OCI-M2 (cell line): ENCODE data around the gene GPAT3.
"Not testable (repeated sequence)": the region's sequence is repeated elsewhere in the genome, so short reads cannot be mapped to it uniquely, and the experiment has no call there.

Experiments
- DNase-seq: peaks from one replicate; lab custom pipeline; 2025; ENCODE audit not compliant: unreplicated experiment; lab: John Stamatoyannopoulos, UW

The GPAT3 gene

DNA sequence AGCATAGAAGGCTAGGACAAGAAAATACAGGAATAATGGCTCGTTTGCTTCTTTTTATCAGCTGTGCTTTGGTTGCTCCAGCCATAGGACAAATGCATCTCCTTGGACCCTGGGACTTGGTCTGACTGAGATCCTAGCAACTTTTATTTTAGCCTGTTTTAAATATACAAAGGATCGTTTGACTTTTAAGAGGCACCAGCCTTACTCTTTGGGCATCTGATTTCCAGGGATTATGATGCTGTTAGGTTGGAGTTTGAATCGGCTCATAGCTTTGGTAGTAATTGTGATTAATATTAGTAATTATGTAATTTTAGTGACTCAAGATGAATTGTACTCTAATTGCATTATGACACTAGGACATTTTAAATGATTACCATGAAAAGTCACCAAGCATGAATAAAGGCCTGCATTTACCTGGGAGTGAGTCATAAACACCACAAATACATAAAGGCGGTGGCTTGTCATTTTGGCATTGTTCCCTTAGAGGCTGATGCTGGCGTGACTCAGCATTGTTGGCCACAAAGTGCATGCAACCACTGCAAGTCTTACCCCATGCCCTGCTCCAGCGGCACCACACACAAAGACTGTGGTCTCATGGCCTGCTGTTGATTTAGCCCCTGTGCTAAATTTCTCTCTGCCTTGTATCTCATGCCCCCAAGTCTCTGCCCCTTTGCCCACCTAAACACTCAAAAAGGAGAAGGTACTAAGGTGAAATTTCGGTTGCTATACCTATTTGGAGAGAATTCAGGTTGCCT, 12.4 kb downstream of the GPAT3 start:
- no peak for DNase-seq

DNA sequence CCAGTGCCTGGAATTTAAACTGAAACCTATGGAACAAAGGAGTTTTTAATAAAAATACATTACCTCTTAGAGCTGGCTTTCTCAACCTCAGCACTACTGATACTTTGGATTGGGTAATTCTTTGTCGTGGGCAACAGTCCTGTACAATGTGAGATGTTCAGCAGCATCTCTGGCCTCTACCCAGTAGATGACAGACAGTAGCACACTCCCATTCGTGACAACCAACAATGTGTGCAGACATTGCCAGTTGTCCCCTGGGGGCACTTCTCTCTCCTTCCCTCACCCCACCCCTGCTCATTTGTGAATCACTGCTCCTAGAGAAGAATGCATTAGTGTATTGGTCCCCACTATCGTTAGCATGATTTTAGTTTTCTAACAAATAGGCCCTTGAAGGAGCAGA, 16.2 kb downstream of the GPAT3 start:
- no peak for DNase-seq

DNA sequence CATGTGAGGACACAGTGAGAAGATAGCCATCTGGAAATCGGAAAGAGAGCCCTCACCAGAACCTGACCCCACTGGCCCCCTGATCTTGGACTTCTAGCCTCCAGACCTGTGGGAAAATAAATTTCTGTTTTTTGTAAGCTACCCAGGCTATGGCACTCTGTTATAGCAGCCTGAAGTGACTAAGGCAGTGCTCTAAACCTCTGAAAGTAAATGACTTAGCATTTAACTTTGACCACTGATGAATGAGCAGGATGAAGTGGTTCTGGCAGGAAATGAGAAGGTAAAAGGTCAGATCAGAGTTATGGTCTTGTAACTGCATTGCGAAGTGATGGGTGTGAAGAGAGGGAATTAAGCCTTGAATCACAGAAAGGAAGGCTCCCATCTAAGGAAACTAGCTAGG, 17.0 kb downstream of the GPAT3 start:
- no peak for DNase-seq

DNA sequence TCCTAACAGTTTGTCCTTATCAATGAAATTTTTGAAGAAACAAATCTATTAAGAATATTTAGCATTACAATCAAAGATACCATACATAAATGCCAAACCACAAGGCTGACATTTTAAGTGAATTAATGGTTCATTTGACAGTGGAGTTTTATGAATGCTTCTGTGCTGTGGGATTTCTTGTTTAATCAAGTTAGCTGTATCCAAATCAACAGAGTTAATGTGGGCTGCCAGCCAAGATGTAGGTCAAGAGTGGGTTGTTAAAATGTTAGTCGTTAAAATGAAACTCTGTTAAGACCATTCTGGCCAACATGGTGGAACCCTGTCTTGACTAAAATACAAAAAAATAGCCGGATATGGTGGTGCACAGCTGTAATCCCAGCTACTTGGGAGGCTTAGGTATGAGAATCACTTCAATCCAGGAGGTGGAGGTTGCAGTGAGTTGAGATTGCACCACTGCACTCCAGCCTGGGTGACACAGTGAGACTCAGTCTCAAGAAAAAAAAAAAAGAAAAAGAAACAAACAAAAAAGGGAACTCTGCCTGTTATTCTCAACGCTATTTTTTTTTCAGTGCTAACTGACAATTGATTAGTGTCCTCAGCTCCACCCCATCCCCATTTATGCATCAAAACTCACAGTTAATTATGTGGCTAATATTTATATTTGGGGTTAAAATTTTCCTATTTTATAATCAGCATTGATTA, 20.2 kb downstream of the GPAT3 start:
- no peak for DNase-seq

DNA sequence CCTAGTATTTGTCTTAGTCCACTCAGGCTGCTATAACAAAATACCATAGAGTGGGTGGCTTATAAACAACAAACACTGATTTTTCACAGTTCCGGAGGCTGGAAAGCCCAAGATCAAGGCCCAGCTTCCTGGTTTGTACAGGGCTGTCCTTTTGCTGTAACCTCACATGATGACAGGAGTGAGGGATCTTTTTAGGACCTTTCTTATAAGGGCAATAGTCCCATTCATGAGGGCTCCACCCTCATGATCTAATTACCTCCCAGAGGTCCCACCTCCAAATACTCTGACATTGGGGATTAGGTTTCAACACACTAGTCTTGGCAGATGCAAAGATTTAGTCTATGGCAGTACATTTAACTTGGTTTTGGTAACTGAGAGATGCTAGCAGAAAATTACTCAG, 20.9 kb downstream of the GPAT3 start:
- DNase-seq = no peak

DNA sequence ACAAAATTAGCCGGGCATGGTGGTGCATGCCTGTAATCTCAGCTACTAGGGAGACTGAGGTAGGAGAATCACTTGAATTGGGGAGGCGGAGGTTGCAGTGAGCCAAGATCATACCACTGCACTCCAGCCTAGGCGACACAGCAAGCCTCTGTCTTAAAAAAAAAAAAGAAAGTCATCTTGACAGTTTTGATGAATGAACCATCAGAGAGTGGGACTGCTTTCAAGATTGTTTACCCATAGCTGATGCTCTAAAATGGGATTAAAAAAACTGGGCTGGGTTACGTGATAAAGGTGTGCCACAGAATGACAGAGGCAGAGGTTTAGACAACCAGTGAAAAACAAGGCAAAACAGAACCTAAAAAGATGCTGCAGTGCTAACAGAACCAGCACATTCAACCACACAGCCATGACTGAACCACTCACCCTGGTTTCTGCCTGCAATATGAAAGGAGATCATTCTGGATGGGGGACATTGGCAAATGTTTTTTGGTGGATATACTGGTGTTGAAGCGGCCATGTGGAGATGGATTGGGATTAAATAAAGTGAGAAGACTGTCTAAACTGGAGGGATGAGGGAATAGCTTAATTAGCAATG, 22.2 kb downstream of the GPAT3 start:
- no peak for DNase-seq

DNA sequence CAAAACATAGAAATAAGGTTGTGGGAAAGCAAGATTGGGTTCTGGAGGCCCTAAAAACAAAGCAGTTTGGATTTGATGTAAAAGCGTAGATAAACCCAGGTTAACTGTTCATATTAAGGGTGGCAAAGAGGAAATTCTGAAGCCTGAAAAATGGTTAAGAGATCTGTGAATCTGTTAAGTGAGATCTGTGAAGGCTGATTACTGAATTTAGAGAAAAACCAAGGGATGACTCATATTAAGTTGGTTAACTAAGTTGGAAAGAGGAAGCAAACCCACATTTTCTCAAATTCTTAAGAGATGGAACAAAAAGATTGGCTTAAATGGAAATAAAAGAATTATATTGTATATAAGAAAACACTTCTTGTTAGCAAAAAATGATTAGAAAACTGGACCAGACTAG, 22.8 kb downstream of the GPAT3 start:
- DNase-seq = no peak

DNA sequence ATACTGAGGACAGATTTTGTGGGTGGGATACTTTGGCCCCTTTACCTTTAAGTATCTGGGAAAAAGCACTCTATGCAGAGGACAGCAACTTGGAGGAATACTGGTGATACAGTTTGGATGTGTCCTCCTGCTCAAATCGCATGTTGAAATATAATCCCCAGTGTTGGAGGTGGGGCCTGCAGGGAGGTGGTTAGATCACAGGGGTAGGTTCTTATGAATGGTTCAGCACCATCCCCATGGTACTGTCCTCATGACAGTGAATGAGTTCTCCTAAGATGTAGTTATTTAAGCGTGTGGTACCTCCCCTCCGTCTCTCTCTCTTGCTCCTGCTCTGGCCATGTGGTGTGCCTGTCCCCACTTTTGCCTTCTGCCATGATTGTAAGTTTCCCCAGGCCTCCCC, 24.6 kb downstream of the GPAT3 start:
- DNase-seq = no peak

DNA sequence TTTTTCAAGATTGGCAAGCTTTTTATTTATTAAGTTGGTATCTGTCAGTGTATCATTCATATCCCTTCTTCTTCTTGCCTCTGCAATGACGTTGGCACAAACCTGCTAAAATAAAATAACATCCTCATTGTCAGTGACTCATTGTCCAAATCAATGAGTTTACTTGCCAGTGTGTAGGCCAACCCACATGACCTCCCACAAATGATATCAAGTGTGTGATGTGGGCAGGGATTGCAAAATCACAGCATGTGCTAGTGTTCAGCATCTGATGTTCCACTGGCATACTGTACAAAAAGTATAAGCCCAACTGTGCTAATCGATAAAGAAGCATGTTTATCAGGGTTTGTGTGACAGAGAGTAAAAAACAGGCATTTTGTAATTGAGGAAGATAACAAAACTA, 25.5 kb downstream of the GPAT3 start:
- no peak for DNase-seq

DNA sequence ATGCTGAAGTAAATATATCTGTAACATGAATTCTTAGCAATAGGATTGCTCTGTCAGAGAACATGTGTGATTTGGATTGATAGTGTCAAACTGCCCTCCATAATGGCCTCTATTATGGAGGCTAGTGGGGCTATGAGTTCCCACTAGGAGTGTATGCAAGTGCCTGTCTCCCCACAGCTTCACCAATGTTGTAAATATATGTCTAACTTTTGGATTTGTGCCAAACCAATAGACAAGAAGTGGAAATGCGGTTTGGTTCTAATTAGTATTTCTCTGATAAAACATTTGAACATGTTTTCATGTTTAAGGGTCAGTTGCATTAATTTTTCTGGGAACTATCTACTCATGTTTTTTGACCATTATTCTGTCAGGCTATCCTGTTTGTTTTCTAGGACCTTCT, 28.1 kb downstream of the GPAT3 start:
- DNase-seq = no peak

DNA sequence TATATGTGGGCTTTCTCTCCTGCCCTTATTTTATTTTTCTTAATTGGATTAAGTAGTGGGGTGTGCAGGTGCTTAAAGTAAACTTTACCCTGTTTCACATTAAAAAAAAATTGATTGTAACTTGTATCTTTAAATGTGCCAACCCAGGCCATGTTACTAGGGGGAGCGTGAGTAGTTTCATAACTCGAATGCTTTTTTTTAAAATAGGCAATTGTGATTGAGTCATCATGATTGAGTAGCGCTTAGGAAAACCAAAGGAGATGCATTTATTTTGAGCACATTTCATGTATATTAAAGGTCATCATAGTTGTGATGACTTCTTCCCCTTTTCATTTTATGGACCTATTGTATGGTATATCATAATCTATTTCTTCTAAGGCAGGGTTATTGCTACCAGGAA, 32.2 kb downstream of the GPAT3 start:
- no peak for DNase-seq

DNA sequence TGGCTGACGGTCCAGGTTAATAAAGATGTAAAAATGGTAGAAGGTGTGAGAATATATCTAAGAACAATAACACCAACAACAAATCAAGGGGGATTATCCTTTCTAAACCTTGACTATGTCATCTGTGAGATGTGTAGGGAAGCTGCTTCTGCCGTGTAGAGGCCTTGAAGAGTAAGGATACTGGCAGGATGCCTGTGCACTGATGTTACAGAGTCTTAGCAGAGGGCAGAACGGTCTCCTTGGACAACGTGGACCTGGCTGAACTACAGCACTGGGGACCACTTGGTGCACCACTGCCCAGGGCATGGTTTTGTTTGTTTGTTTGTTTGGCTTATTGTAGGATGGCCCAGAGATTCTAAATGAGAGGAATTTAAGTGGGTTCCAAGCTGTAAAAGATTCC, 33.5 kb downstream of the GPAT3 start:
- DNase-seq = no peak

DNA sequence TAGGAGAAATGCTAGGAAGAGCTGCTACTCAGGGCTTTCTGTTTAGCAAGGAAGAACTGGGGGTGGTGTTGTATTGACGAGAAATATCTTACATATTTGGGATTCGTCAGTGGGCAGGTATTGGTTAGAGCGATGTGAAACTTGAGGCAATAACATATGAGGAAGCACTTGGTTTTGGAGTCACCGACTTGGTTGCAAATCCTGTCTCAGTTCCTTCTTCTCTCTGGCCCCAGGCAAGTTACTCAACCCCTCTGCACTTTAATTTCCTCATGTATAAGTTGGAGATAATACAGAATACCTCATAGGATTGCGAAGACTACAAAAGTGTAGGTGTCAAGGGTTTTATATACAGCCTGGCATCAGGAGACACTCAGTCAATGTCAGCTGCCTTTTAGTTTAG, 34.1 kb downstream of the GPAT3 start:
- DNase-seq = no peak

DNA sequence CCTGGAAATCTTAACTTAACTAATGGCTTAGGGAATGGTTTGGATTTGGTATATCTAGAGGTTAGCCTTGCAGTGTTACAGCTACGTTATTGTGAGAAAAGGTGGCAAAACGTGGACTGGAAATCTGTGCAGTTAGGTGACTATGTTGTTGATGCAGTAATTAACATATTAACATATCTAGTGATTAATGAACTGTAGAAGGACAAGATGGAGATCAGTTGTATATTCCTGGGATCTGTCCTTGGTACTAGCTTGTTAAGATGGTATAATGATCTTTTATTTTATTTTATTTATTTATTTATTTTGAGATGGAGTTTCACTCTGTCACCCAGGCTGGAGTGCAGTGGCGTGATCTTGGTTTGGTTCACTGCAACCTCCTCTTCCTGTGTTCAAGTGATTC, 36.9 kb downstream of the GPAT3 start:
- DNase-seq = no peak

DNA sequence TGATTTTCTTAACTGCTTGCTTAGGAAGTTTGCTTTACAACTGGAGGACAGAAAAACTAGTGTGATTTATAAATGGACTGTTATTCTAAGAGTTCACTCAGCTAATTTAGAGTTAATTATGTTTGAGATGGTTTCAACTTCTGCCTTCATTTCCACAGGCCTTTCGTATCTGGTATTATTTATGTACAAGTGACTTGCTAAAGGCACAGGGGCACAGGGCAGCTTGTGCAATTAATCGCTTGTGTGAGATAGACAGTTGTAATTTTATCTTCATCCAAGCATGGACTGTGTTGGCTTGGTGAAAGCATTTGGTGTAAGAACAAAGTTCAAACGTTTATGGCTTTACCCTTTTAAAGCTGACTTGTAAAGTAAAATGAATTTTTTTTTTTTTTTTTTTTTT, 38.3 kb downstream of the GPAT3 start:
- DNase-seq = no peak

DNA sequence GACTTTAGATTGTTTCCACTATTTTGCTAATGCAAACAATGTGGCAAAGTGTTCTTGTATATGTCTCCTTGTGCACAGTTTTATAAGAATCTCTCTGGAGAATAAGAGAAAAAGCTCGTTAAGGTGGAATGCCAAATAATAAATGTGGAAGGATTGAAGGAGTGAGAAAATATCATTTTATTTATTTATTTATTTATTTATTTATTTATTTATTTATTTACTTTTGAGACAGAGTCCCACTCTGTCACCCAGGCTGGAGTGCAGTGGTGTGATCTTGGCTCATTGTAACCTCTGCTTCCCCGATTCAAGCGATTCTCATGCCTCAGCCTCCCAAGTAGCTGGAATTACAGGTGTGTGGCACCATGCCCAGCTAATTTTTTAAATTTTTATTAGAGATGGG, 40.3 kb downstream of the GPAT3 start:
- DNase-seq = not testable (repeated sequence)

DNA sequence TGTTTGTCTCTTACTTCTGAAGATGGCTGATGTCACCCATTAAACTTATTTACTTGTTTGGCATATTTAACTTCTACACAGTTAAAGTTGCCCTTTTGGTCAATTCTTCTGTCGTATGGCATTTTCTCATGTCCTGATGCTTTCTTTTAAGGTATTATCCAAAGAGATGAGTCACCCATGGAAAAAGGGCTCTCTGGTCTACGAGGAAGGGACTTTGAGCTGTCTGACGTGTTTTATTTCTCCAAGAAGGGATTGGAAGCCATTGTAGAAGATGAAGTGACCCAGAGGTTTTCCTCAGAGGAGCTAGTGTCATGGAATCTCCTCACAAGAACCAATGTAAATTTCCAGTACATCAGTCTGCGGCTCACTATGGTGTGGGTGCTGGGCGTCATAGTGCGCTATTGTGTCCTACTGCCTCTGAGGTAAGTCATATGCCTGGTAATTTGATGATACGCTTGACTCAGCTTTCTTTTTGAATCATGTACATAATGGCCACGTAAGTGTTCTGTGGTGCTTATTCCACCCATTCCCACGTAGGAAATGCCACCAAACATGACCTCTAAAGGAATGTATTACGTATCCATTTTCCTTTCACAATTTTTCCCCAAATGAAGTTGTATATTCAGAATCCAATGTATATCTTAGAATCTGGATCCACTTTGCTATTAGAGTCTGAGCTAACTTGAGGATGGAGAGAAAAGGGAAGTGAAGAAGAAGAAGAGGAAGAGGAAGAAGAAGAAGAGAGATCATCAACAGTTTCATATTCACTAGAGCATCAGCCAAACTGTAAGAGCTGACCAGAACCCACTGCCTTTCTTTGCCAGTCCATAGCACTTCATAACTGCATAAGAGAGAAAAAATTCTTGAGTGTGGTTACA, 45.7 kb downstream of the GPAT3 start:
- DNase-seq = no peak

DNA sequence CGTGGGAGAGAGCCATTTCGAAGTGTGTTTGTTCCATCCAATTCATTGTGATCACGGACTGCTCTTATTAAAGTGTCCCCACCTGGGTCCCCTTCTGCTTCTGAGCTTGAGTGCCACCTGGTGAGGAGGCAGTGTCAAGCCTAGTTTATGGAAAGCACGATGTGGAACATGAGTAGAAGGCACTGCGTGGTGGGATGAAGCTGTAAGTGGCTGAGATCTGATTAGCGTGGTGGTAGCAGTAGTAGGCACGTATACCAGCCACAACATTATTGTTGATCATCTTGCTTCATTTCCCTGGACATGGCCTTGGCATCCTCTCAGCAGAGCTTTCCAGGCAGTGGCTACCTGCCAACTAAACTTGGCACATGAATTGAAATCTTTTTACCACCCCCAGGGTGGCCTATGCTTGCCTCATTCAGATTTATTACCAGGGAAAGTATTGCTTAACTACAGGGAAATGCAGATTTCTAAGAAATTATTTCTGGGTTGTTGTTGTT, 46.4 kb downstream of the GPAT3 start:
- no peak for DNase-seq

DNA sequence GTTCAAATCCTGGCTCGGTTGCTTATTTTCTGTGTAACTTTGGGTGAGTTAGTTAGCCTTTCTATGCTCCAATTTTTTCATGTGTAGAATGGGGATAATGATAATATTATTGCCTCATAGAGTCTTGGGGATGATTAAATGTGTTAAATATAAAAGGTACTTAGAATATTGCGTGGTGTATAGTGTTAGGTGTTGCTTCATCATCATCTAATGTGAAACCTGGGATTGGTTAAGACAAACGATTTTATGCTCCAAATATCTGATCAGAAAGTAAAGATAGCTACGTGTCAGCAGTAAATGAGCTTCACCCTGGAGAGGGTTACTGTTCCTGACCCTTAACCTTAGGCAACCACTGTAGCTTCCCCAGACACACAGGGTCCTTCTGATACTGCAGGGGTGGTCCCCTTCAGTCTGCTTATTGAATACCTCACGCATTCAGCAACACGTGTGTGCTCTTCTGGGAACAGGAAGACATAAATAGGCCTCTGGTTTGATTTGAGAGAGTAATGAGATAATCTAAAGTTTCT, 50.1 kb downstream of the GPAT3 start:
- no peak for DNase-seq

DNA sequence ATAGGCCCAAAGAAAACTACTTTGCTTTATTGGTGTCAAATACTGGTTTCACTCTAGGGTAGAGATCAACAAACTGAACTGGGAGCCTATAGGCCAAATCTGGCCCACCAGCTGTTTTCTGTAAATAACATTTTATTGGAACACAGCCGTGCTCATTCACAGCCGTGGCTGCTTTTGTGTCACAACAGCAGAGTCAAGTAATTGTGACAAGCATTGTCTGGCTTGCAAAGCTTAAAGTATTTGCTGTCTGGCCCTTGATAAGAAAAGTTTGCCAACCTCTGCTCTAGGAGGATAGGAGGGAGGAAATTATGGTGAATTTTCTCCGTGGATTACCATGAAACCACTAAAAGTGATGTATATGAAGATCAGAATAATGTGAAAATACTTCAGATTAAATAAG, 53.4 kb downstream of the GPAT3 start:
- DNase-seq = peak; percentile 56

DNA sequence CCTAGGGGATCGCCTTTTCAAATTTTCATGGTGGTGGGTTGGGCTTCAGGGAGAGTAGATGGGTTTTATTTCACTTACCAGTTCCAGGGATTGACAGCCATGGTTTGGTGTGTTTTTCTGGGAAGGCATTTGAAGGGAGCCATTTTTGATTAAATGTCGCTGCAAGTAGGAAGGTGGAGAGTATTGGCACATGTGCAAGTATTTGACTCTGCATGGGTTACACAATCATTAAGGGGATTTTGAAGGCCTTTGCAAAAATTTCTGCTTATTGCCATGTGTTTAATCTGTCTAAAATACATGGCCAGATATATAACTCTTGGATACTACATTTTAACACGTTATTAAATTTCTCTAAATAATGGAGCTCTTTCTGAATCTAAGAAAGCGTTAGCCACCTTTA, 55.1 kb downstream of the GPAT3 start:
- DNase-seq = no peak
